Stimulated activated CD8-positive, alpha-beta memory T cell treated with anti-CD3 and anti-CD28 coated beads, Interleukin-7, amount 100 ng/mL, for 4 hours (primary cell): ENCODE results near the gene TECTA.
"Not testable (repeated sequence)": the region's sequence is repeated elsewhere in the genome, so short reads cannot be mapped to it uniquely, and the experiment has no call there.

Experiments used
- DNase-seq, 2 donors: peaks; one replicate each; pipeline ENCODE4 v3.0.0-alpha.2; 2020; ENCODE audit warnings: low read depth in 2 of 2

Gene TECTA

GRCh38 chr11:121095561-121095960, 5.5 kb upstream of the TECTA start:
- DNase-seq: no peak

- DNase-seq: no peak
These were observed 1.7 kb upstream of the TECTA start for GRCh38 chr11:121099364-121099763.

- no peak for DNase-seq
These were observed 1.2 kb upstream of the TECTA start for GRCh38 chr11:121099885-121100284.

- no peak for DNase-seq
These were observed 3.3 kb downstream of the TECTA start for GRCh38 chr11:121104312-121104762.

GRCh38 chr11:121105063-121105480, 4.0 kb downstream of the TECTA start:
- DNase-seq: no peak

GRCh38 chr11:121105481-121106195, 4.6 kb downstream of the TECTA start:
- DNase-seq: no peak

- DNase-seq: no peak
These were observed 5.8 kb downstream of the TECTA start for GRCh38 chr11:121106812-121107211.

- DNase-seq: no peak
These were observed 7.4 kb downstream of the TECTA start for GRCh38 chr11:121108413-121108812.

- no peak for DNase-seq
These were observed 8.4 kb downstream of the TECTA start for GRCh38 chr11:121109471-121109870.

- DNase-seq: no peak
These were observed 9.0 kb downstream of the TECTA start for GRCh38 chr11:121109916-121110586.

GRCh38 chr11:121110871-121111724, 10.1 kb downstream of the TECTA start:
- no peak for DNase-seq

GRCh38 chr11:121112498-121113455, 11.7 kb downstream of the TECTA start:
- DNase-seq: no peak

GRCh38 chr11:121113611-121114010, 12.6 kb downstream of the TECTA start:
- DNase-seq: no peak

- DNase-seq: not testable (repeated sequence)
These were observed 14.0 kb downstream of the TECTA start for GRCh38 chr11:121115024-121115423.

GRCh38 chr11:121117788-121118187, 16.7 kb downstream of the TECTA start:
- no peak for DNase-seq

- no peak for DNase-seq
These were observed 18.4 kb downstream of the TECTA start for GRCh38 chr11:121119440-121119839.

GRCh38 chr11:121122328-121122727, 21.3 kb downstream of the TECTA start:
- DNase-seq: no peak

GRCh38 chr11:121123496-121124069, 22.5 kb downstream of the TECTA start:
- DNase-seq: no peak

GRCh38 chr11:121127809-121128208, 26.8 kb downstream of the TECTA start:
- no peak for DNase-seq

GRCh38 chr11:121129362-121130340, 28.6 kb downstream of the TECTA start:
- no peak for DNase-seq
